GM12878 (cell line): ENCODE data around the gene TRABD2B.

Experiments used
- CHD1 ChIP-seq: IDR thresholded peaks from 2 replicates; pipeline ENCODE4 v1.6.1; 2012; ENCODE audit warnings: low read depth, low read length, improper control_type of control experiment
- FOXK2 ChIP-seq: fragments of 450-650 bp; IDR thresholded peaks from 2 replicates; pipeline ENCODE4 v1.6.1; 2017; ENCODE audit warnings: mild to moderate bottlenecking, moderate library complexity
- HDAC6 ChIP-seq: fragments of 200-600 bp; sonication (generic); IDR thresholded peaks from one replicate; pipeline ENCODE4 v1.8.0; 2017; ENCODE audit warnings: antibody characterized with exemption; ENCODE audit not compliant: unreplicated experiment
- JUND ChIP-seq: IDR thresholded peaks from 2 replicates; pipeline ENCODE4 v1.6.1; 2012; ENCODE audit warnings: low read depth, mild to moderate bottlenecking, low read length, improper control_type of control experiment, moderate library complexity
- POLR2A ChIP-seq: IDR thresholded peaks from 2 replicates; pipeline ENCODE4 v1.6.1; 2011; ENCODE audit warnings: low read depth, mild to moderate bottlenecking, low read length
- RAD21 ChIP-seq: IDR thresholded peaks from 2 replicates; pipeline ENCODE4 v1.6.1; 2011; ENCODE audit warnings: mild to moderate bottlenecking, low read depth, low read length, moderate library complexity; ENCODE audit not compliant: insufficient read depth
- SIX5 ChIP-seq: IDR thresholded peaks from 2 replicates; pipeline ENCODE4 v1.6.1; 2011; ENCODE audit warnings: mild to moderate bottlenecking, low read depth, low read length, moderate library complexity; ENCODE audit not compliant: severe bottlenecking
- TAF1 ChIP-seq: IDR thresholded peaks from 2 replicates; pipeline ENCODE4 v1.6.1; 2011; ENCODE audit warnings: mild to moderate bottlenecking, low read depth, low read length, borderline replicate concordance
- TCF12 ChIP-seq: IDR thresholded peaks from 2 replicates; pipeline ENCODE4 v1.6.1; 2011; ENCODE audit warnings: low read depth, mild to moderate bottlenecking, low read length
- TF ChIP-seq, protein P1 (sequence below), 3 experiments: IDR thresholded peaks in 2 of 3; conservative IDR thresholded peaks in 1 of 3; 2 replicates each; pipeline ENCODE4 v1.5.1; 2011; ENCODE audit warnings: low read depth in 3 of 3, low read length in 3 of 3, mild to moderate bottlenecking in 3 of 3, control low read depth in 2 of 3, moderate library complexity in 2 of 3, inconsistent platforms in 1 of 3, mixed read lengths in 1 of 3; ENCODE audit not compliant: control insufficient read depth in 2 of 3, insufficient read depth in 1 of 3; ENCODE audit errors: extremely low read depth in 1 of 3
- TF ChIP-seq, protein P2 (sequence below): IDR thresholded peaks from 2 replicates; pipeline ENCODE4 v1.6.1; 2011; ENCODE audit warnings: low read depth, mild to moderate bottlenecking, low read length, moderate library complexity, borderline replicate concordance; ENCODE audit errors: extremely low read depth

DNA sequence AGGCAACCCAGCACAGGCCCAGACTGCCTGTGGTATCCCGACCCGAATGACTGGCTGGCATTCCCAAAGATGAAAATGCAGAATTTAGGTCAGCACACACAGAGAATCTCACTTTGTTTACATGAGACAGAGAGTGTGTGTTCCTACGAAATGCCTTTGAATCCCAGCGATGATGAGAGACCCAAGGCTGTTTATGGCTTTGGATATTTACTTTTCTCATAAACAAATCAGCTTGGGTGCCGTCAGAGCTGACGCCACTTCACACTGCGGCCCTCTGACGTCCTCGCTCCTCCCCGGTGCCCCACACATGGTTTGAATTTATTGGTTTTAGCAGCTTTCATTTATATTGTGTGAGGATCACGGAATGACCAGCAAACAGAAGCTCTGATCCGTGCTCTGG, 18.7 kb downstream of the TRABD2B start:
- TF ChIP-seq, protein P1, sequence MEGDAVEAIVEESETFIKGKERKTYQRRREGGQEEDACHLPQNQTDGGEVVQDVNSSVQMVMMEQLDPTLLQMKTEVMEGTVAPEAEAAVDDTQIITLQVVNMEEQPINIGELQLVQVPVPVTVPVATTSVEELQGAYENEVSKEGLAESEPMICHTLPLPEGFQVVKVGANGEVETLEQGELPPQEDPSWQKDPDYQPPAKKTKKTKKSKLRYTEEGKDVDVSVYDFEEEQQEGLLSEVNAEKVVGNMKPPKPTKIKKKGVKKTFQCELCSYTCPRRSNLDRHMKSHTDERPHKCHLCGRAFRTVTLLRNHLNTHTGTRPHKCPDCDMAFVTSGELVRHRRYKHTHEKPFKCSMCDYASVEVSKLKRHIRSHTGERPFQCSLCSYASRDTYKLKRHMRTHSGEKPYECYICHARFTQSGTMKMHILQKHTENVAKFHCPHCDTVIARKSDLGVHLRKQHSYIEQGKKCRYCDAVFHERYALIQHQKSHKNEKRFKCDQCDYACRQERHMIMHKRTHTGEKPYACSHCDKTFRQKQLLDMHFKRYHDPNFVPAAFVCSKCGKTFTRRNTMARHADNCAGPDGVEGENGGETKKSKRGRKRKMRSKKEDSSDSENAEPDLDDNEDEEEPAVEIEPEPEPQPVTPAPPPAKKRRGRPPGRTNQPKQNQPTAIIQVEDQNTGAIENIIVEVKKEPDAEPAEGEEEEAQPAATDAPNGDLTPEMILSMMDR (IDR thresholded peaks at IDR 0.05 in 2 of 3, conservative IDR thresholded peaks at IDR 0.05 in 1 of 3; ENCODE audit: control insufficient read depth in 2 of 3, extremely low read depth in 1 of 3, insufficient read depth in 1 of 3, low read depth in 3 of 3, low read length in 3 of 3): no peak
- TF ChIP-seq CHD1 (no peak), POLR2A (no peak), RAD21 (no peak), FOXK2 (no peak), TAF1 (no peak), TCF12 (no peak), HDAC6 (no peak), SIX5 (no peak), JUND (no peak)
- TF ChIP-seq, protein P2, sequence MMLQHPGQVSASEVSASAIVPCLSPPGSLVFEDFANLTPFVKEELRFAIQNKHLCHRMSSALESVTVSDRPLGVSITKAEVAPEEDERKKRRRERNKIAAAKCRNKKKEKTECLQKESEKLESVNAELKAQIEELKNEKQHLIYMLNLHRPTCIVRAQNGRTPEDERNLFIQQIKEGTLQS: no peak
